SK-MEL-5 (cell line): ENCODE results near the gene LARP4B. TPM values are rescaled to one million over a fixed set of nuclear protein-coding genes. Genes with fewer than 3 reads are reported as not detected.
A peak's percentile ranks its signal among the peaks of the same experiment; 100 is the strongest.

Experiments used
- DNase-seq: peaks from one replicate; pipeline ENCODE4 v3.0.0-alpha.2; 2016; ENCODE audit warnings: low read depth, low spot score
- in situ Hi-C: cut with HindIII; loops from 2 replicates; pipeline ENCODE4 v1.10.0; 2016; ENCODE audit warnings: low sequenced_read_pairs, high pct_unique_total_duplicates, low pct_unique_long_range_greater_than_20kb
- total RNA-seq: library from RNA; depleted of rRNA; stranded (reverse); fragments of >200 nt; shearing (Covaris generic); gene quantifications from 2 replicates; pipeline ENCODE4 v1.2.3, GENCODE V29; 2014

Gene LARP4B
- total RNA-seq, 1 experiment from 2014 or later = 23.1 TPM

DNA sequence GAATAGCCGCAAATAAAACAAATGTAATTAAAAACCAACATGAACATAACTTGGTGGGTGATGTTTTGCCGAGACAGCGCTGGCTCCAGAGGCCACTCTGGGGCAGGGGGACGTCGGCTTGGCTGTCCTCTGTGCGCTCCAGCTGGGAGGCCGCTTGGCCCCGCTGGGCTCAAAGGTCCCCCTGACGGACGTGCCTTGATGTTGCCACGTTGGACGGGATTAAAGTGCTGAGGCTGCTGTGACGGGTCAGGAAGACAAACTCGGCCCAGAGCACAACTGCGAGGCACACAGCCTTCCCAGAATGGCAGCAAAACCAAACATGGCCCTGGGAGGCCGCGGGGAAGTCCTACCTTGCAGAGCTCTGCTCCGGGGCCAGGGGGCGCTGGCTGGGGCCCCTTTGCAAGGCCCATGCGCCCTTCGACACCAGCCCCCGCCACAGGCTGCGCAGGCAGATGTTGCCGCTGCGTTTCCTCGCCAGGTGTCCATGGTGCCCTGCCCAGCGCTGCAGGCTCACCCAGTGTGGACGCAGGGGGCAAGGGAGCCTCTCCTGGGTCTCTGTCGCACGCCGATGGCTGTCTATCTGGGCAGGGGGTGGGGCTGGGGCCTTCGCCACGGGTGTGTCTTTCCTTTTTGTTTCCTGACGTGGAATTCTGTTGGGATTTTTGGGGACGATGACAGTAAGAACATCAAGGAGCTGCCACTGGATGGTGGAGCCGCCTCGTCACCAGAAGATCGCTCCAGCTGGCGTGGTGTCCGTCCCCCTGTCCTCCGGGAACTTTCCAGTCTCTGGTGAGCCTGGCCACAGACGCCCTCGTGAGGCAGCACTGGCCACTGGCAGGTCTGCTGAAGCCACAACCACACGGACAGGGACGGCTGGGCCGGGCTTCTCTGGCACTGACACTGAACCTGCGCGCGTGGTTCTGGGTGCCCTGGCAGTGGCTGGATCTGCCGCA, 142.4 kb downstream of the LARP4B start:
- peak; percentile 49 for DNase-seq
- in situ Hi-C loops = no loop called here

DNA sequence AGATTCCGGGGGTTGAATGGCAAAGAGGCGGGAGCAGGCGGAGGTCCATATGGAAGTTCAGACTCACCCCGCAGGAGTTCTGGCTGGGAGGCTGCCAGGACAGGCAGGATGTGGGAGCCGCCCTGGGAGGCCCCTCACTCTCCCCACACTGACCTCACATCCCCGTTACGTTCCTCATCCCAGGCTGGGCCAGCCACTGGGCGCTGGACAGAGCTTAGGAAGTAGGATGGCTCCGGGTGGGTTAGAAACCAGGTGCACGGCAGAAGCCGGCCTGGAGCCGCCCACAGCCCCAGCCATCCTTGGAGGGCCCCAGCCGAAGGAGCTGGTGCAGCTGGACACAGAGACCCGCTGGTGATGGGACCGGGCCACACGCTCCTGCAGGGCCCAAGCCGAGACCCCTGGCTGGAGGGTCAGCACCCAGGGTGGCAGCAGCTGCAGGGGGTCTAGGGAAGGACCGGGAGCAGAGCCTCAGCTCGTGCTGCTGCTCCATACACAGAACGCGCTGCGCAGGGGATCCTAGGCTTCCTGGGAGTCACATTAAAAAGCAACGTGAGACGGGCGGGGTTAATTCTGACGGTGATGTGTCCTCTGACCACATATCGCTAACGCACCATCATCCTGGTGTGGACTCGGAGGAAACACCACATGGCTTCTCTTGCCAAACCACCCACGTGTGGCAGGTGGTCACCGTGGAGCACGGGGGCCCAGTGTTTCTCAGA, 143.4 kb downstream of the LARP4B start:
- in situ Hi-C loops = no loop called here
- no peak for DNase-seq

DNA sequence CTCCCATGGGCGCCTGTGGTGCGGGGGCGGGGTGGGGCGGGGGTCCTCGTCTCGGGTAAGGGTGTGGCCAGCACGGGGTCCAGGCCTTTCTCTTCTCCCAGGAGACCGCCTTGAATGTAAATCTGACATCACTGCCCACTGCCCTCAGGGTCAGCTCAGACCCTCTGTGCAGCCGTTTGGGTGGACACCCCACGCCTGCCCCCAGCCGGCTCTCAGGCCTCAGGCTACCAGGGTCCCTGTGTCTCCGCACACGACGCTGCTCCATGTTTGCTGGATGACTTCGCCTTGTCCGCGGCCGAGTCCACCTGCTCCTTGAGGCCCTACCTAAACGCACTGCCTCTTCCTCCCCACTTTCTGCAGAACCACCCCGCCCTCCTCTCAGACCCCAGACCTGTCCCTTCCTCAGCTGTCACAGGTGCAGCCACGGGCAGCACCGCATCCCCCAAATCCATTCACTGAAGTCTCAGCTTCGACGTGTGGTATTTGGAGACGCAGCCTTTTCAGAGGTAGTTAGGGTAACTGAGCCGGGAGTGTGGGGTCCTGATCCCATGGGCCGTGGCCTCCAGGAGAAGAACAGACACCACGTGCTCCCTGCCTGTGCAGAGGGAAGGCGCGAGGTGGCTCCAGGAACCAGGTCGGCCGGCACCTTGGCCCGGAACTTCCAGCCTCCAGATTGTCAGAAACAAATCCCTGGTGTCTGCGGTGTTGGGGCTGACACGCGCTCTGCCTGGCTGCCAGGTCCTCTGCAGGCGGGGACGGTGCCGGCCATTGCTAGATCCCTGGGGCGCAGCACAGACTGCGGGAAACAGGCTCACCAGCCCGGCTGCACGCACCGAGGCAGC, 144.7 kb downstream of the LARP4B start:
- no peak for DNase-seq
- in situ Hi-C loops = no loop called here

DNA sequence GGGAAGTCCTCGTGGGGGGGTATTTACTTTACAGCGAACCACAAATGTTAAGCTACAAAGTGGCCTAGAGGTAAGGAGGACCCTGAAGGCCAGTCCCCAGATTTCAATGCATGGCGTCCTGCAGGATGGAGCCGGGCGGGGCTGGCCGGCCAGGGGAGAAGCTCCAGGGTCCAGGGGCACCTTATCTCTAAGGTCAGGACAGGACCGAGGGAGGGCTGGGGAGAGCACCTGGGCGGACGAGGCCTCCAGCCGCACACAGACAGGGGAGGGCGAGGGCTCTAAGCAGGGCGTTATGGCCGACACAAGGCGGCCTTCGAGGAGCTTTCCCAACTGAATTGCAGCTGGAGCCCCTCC, 145.7 kb downstream of the LARP4B start:
- DNase-seq = no peak
- in situ Hi-C loops = no loop called here

DNA sequence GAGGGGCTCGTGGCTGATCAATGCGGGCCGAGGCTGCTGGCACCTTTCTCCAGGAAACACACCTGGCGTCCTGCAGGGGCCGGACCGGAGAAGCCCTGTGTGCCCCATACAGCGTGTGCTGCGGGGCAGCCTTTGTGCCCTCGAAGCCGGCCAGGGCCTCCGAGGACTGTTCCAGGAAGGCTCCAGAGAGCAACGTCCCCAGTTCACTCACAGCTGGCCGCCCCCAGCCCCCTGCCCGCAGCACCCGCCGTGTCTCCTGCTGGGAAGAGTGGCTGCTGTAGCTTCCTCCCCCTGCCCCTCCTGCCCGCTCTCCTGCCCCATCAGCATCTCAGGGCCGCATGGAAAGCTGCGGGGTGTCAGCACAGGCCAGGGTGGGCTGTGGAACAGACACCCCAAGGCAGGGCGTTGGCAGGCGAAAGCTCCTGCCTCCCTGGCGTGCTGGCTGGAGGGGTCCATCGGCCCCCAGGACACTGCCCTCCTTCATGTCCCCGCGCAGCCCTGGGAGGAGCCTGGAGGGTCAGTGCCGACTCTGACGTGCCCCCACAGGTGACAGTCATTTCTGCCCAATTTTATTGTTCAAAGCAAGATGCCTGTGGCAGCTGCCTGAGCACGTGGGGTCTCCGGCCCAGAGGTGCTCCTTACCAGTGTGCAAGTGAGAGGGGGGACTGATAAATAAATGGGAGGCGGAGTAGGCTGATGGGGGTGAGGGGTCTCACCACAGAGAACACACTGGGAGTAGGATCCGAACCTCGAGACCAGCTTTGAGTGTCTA, 146.2 kb downstream of the LARP4B start:
- DNase-seq = no peak
- in situ Hi-C loops = no loop called here

DNA sequence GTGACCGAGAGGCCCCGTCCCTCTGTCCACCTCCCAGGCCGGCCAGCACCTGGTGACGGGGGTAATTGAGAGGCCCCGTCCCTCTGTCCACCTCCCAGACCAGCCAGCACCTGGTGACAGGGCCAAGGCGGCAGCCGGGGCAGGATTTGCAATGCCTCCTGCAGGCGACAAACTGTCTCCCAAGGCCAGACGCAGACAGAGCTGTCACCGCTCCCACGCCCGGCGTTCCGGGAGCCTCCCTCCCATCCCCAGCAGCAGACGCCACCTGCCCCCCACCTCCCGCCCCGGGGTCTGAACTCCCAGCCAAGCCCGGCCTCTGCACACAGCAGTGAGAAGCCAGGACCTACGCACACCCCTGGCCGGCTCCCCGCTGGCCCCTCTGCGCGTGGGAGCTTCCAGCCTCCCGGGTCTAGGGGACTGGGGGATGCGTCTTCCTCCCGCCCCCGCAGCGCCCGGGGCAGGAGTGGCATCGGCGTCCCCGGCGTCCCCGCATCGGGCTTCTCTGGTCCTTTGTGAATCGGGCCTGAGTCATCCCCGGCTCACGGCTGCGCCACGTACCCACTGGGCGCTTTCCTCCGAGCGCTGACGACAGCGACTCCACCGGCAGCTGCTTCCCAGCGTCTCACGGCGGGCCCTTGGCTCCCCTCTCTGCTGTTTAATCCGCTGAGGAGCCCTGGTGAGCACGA, 147.0 kb downstream of the LARP4B start:
- in situ Hi-C loops = no loop called here
- no peak for DNase-seq

DNA sequence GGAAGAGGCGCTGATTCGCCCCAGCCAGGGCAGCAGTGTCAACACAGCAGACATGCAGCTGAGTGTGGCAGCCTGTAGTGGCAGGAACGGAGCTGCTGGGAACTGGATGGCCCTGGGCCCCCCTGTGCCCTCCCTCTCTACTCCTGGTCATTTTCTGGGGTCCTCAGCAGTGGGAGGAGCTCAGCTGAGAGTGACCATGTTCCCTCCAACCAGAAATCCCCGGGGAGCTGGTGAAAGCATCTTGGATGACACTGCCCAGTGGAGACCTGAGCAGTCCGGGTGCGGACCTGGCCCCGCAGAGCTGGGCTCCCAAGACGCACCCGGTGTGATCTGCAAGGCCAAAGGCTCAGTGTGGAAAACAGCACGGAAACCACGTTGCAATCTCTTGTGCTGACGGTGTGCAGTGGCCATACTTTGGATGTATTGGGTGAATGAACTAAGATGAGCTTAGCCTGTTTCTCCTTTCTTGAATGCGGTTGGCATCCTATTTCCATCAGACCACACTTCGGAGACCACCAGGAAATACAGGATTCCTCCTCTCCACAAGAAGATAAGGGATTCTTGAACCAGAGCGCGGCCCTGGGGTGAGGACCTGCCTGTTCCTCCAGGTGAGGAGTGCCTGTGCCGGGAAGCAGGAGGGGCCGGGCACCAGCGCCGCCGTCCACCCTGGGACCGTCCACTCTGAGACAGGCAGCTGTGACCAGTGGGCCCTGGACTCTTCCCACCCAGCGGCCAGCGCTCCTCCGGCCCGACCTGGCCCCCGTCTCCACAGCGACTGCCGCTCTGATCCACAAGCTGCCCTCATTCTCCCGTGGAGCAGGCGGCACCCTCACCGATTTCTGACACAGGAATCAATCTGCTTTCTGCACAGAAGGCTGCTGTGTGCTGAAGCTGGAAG, 148.5 kb downstream of the LARP4B start:
- no peak for DNase-seq
- in situ Hi-C loops = no loop called here

DNA sequence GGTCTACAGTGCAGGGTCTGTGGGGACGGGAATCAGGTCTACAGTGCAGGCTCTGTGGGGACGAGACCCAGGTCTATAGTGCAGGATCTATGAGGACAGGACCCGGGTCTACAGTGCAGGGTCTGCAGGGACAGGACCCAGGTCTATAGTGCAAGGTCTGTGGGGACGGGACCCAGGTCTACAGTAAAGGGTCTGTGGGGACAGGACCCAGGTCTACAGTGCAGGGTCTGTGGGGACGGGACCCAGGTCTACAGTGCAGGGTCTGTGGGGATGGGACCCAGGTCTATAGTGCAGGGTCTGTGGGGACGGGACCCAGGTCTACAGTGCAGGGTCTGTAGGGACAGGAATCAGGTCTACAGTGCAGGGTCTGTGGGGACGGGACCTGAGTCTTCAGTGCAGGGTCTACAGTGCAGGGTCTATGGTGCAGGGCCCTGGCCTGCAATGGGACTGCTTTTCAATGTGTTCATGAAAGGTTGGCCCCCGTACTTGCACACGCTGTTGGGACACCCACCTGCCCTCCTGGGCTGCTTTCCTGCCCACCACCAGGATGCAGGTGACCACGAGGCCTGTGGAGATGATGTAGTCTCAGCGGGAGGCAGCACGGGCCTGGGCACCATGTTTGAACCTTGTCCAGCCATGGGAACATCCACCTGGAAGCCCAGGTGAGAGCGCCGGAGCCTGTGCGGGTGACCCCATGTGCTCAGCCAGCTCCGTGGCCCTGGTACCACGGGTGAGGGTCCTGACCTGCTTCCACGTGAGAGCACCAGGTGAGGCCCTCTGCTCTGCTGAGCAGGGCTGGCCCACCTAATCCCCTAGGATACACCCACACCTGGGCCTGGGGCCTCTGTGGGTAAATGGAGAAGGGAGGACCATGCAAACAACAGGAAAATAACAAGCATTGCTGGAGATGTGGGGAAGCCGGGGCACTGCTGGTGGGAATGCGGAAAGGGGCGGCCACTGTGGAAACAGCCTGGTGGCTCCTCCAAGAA, 150.7 kb downstream of the LARP4B start:
- in situ Hi-C loops = no loop called here
- DNase-seq = no peak

DNA sequence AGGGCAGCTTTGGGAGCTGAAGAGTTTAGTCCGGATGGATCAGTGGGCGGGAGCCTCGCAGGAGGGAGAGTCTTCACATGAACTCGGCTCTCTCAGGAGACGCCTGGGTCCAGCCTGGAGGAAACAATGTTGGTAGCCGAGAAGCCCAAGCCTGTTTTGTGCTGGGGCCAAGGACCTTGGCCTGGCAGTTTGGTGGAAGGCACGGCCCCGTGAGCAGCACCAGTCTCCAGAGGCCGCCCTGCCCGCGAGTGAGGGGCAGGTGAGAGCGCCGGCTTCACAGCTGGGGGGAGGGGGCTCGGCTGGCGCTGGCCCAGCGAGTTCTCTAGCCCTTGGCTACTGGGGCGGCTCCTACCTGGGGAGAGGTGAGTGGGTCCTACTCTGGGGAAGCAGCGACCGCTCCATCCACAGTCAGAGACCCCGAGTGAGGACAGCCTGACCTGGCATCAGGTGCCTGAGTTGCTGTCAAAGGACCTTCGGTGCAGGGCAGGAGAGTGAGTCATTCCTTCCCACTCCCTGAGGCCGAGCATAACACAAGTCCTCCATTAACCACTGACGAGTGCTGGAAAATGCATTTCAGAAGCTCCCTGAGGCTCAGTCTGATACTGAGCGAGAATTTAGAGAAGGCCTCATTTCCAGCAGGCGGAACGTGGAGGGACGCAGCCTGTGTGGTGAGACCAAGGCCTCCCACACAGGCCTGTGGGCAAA, 152.7 kb downstream of the LARP4B start:
- DNase-seq = no peak
- in situ Hi-C loops = no loop called here

DNA sequence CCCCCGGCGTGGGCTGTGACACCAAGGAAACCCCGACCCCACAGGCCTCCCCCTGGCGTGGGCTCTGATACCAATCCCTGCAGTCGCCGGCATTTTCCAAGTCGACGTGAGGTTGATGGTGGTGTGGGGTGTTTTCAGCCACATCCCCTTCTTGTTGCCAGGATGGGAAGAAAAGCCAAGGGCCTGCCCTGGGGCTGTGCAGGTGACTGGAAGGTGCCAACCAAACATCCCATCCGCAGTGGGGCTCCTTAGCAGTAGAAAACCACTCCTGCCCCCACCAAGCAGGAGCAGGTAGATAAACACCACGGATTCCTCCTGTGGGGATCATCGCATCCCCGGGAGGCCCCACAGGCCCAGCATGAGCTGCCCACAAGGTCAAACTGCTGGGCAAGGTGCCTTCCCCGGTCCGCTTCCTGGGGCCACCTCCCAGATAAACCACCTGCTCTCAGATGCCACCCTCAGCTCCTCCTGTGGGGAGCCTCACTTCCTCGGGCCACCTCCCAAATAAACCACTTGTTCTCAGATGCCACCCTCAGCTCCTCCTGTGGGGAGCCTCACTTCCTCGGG, 153.5 kb downstream of the LARP4B start:
- in situ Hi-C loops = no loop called here
- DNase-seq = no peak

DNA sequence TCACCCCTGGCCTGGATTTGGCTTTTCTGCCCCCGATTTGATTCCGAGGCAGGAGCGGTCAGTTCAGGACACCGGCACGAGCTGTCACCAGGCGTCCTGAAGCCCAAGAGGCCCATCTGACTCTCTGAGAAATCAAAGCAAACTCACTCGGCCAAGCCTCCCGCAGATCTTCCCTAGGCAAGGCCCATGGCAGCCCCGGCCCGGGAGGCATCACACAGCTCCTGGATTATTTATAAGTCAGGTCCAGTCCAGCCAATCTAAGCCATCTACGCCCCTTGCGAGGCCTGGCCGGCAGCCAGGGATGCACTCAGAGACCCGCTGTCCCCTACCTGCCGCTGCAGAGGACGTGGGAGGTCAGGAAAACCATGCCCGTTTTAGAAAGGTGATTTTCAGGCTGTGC, 154.7 kb downstream of the LARP4B start:
- DNase-seq = no peak
- in situ Hi-C loops = no loop called here

DNA sequence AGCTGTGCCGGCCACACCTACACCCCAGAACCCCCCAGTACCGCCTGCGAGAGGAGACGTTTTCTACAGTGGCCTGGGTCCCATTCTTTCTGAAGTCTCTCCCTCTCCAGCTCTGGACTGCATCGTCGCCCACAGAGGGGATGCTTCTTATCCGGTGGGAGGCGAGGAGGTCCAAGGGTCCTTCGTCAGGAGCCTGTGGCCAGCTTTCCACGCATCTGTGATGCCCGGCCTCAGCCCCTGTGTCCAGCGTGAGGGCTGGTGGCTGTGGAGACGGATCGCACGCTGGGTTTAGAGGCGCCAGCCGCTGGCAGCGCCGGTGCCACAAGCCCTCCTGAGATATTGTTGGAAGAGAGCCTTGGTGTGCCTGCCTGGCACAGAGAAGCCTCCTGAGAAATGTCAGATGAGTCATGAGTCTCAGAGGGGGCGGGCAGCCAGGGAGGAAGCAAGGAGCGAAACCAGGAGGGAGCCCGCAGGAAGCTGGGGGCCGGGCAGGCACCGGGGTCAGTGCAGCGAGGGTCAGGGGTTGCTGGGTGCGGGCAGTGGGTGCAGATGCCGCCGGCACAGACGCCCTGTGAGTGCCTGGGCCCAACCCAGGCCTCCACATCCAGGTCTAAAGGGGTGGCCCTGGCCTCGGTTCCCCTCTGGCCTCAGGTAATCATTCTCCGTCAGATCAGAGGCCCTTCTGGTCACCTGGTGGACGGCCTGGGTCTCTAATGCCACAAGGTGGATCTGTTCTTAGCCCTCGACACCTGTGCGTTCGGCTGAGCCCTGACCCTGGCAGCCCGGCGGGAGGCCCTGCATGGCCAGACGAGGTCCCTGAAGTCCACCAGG, 156.0 kb downstream of the LARP4B start:
- in situ Hi-C loops = no loop called here
- peak; percentile 17 for DNase-seq

DNA sequence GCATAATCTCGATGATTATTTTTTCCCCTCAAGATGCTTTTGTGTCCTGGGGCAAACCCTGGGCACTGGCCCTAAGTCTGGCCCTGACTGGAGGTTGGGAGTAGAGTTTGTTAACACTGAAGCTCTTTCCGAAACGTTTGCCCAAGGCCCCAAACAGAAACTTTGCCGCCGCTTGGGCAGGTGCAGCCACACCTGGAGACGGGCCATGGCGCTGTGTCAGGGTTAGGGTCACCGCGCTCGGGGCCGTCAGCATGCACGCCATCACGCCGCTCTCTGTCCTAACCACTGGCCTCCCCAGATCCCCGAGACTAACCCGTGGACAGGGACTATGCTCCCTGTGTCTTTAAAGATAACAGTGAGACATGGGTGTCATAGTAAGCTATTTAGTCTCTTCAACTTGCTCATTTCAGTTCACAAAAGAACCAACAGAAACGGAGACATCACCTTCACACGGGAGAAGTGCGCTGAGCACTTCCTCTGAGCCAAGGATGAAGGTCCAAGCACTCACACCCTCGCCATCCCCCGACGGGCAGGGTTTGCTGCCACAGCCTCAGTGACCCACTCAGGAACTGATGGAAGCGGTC, 156.8 kb downstream of the LARP4B start:
- in situ Hi-C loops = no loop called here

More for the DNA sequence above, 156.8 kb downstream of the LARP4B start:
- no peak for DNase-seq
